HEK293 (cell line): ENCODE data around the gene ZBTB20.

ENCODE experiments used
- CTCF ChIA-PET: fragments of 350-600 bp; formaldehyde crosslinking; extraction: SDS; loops from one replicate; lab custom pipeline; 2021; ENCODE audit warnings: antibody characterized with exemption; lab: Yijun Ruan, JAX
- POLR2A ChIA-PET: fragments of 300-600 bp; formaldehyde crosslinking; extraction: SDS; loops from one replicate; lab custom pipeline; 2020; ENCODE audit warnings: antibody characterized with exemption, inconsistent platforms; lab: Yijun Ruan, JAX
- H3K27ac ChIP-seq: fragments of 200-500 bp; sonication (Bioruptor generic); 2 replicates; pipeline ENCODE4 v1.5.1; 2014; ENCODE audit warnings: low read depth, low read length, control low read depth, inconsistent platforms; ENCODE audit errors: extremely low read depth
- H3K36me3 ChIP-seq, 2 experiments: fragments of 200-500 bp in 1 of 2; sonication (Bioruptor generic) in 1 of 2; 1 replicate in 1 of 2; 2 replicates in 1 of 2; pipeline ENCODE4 v1.5.1; 2014 to 2017; ENCODE audit warnings: inconsistent platforms in 2 of 2, low read length in 2 of 2; ENCODE audit not compliant: control insufficient read depth in 2 of 2, insufficient read depth in 1 of 2
- H3K4me1 ChIP-seq: fragments of 200-500 bp; sonication (Bioruptor generic); 2 replicates; pipeline ENCODE4 v1.5.1; 2014; ENCODE audit warnings: mild to moderate bottlenecking, low read length, inconsistent platforms; ENCODE audit not compliant: control insufficient read depth, insufficient read depth
- H3K4me3 ChIP-seq: 2 replicates; pipeline ENCODE4 v1.5.1; 2011; ENCODE audit warnings: low read depth, mild to moderate bottlenecking, control low read depth, low read length, moderate library complexity
- H3K9me3 ChIP-seq: fragments of 200-500 bp; sonication (Bioruptor generic); 2 replicates; pipeline ENCODE4 v1.5.1; 2014; ENCODE audit warnings: low read depth, low read length, inconsistent platforms; ENCODE audit not compliant: control insufficient read depth, insufficient read depth
- GFI1B ChIP-seq: fragments of 450-650 bp; formaldehyde crosslinking; IDR thresholded peaks from 2 replicates; pipeline ENCODE4 v1.5.1; 2016; ENCODE audit warnings: missing biosample characterization, missing genetic modification characterization
- IKZF3 ChIP-seq: fragments of 450-650 bp; IDR thresholded peaks from 2 replicates; pipeline ENCODE4 v1.5.0; 2018; ENCODE audit warnings: missing biosample characterization, mild to moderate bottlenecking, missing genetic modification characterization, moderate library complexity
- MYNN ChIP-seq: fragments of 450-650 bp; formaldehyde crosslinking; IDR thresholded peaks from 2 replicates; pipeline ENCODE4 v1.5.1; 2016; ENCODE audit warnings: missing biosample characterization, missing genetic modification characterization, borderline replicate concordance
- OSR2 ChIP-seq: fragments of 450-650 bp; formaldehyde crosslinking; IDR thresholded peaks from 2 replicates; pipeline ENCODE4 v1.5.1; 2016; ENCODE audit warnings: missing biosample characterization, missing genetic modification characterization
- REPIN1 ChIP-seq: fragments of 450-650 bp; formaldehyde crosslinking; IDR thresholded peaks from 2 replicates; pipeline ENCODE4 v1.5.1; 2017; ENCODE audit warnings: missing biosample characterization, missing genetic modification characterization, low read depth
- SP3 ChIP-seq: fragments of 450-650 bp; formaldehyde crosslinking; IDR thresholded peaks from 2 replicates; pipeline ENCODE4 v1.5.1; 2016; ENCODE audit warnings: missing biosample characterization, missing genetic modification characterization
- ZBTB1 ChIP-seq: fragments of 450-650 bp; formaldehyde crosslinking; IDR thresholded peaks from 2 replicates; pipeline ENCODE4 v1.5.1; 2016; ENCODE audit warnings: missing biosample characterization, missing genetic modification characterization
- ZBTB20 ChIP-seq: fragments of 450-650 bp; formaldehyde crosslinking; IDR thresholded peaks from 2 replicates; pipeline ENCODE4 v1.5.1; 2016; ENCODE audit warnings: missing biosample characterization, missing genetic modification characterization
- ZEB2 ChIP-seq: fragments of 450-650 bp; formaldehyde crosslinking; IDR thresholded peaks from 2 replicates; pipeline ENCODE4 v1.5.1; 2016; ENCODE audit warnings: missing biosample characterization, missing genetic modification characterization
- ZNF133 ChIP-seq: fragments of 450-650 bp; formaldehyde crosslinking; IDR thresholded peaks from 2 replicates; pipeline ENCODE4 v1.5.1; 2016; ENCODE audit warnings: missing biosample characterization, missing genetic modification characterization
- ZNF138 ChIP-seq: fragments of 450-650 bp; formaldehyde crosslinking; IDR thresholded peaks from 2 replicates; pipeline ENCODE4 v1.5.1; 2016; ENCODE audit warnings: missing biosample characterization, missing genetic modification characterization, borderline replicate concordance
- ZNF157 ChIP-seq: fragments of 450-650 bp; formaldehyde crosslinking; IDR thresholded peaks from 2 replicates; pipeline ENCODE4 v1.5.1; 2016; ENCODE audit warnings: missing biosample characterization, missing genetic modification characterization
- ZNF169 ChIP-seq: fragments of 450-650 bp; formaldehyde crosslinking; IDR thresholded peaks from 2 replicates; pipeline ENCODE4 v1.5.1; 2016; ENCODE audit warnings: missing biosample characterization, missing genetic modification characterization
- ZNF221 ChIP-seq: fragments of 450-650 bp; formaldehyde crosslinking; IDR thresholded peaks from 2 replicates; pipeline ENCODE4 v1.5.1; 2017; ENCODE audit warnings: missing biosample characterization, missing genetic modification characterization, borderline replicate concordance
- ZNF266 ChIP-seq: fragments of 450-650 bp; formaldehyde crosslinking; IDR thresholded peaks from 2 replicates; pipeline ENCODE4 v1.5.1; 2016; ENCODE audit warnings: missing biosample characterization, missing genetic modification characterization, low read depth
- ZNF341 ChIP-seq: fragments of 450-650 bp; formaldehyde crosslinking; IDR thresholded peaks from 2 replicates; pipeline ENCODE4; 2016; ENCODE audit warnings: low read depth, missing biosample characterization, missing genetic modification characterization
- ZNF560 ChIP-seq: fragments of 450-650 bp; formaldehyde crosslinking; IDR thresholded peaks from 2 replicates; pipeline ENCODE4 v1.5.1; 2017; ENCODE audit warnings: missing biosample characterization, missing genetic modification characterization, borderline replicate concordance
- ZNF585B ChIP-seq: fragments of 450-650 bp; formaldehyde crosslinking; IDR thresholded peaks from 2 replicates; pipeline ENCODE4 v1.5.1; 2016; ENCODE audit warnings: missing biosample characterization, missing genetic modification characterization
- ZNF610 ChIP-seq: fragments of 450-650 bp; formaldehyde crosslinking; IDR thresholded peaks from 2 replicates; pipeline ENCODE4 v1.5.1; 2016; ENCODE audit warnings: missing biosample characterization, missing genetic modification characterization, borderline replicate concordance
- ZNF623 ChIP-seq: fragments of 450-650 bp; formaldehyde crosslinking; IDR thresholded peaks from 2 replicates; pipeline ENCODE4 v1.5.1; 2016; ENCODE audit warnings: missing biosample characterization, missing genetic modification characterization
- ZNF626 ChIP-seq: fragments of 450-650 bp; sonication (Bioruptor Pico); formaldehyde crosslinking; IDR thresholded peaks from 2 replicates; pipeline ENCODE4 v1.5.1; 2018; ENCODE audit warnings: missing biosample characterization, missing genetic modification characterization, inconsistent platforms
- ZNF707 ChIP-seq: fragments of 450-650 bp; formaldehyde crosslinking; IDR thresholded peaks from 2 replicates; pipeline ENCODE4 v1.5.1; 2016; ENCODE audit warnings: missing biosample characterization, missing genetic modification characterization
- ZNF76 ChIP-seq: fragments of 450-650 bp; formaldehyde crosslinking; IDR thresholded peaks from 2 replicates; pipeline ENCODE4; 2016; ENCODE audit warnings: low read depth, missing biosample characterization, missing genetic modification characterization, borderline replicate concordance
- ZNF792 ChIP-seq: fragments of 450-650 bp; formaldehyde crosslinking; IDR thresholded peaks from 2 replicates; pipeline ENCODE4 v1.5.1; 2016; ENCODE audit warnings: missing biosample characterization, missing genetic modification characterization
- TF ChIP-seq, protein P1 (sequence below): fragments of 450-650 bp; IDR thresholded peaks from 2 replicates; pipeline ENCODE4 v1.5.1; 2018; ENCODE audit warnings: missing biosample characterization, missing genetic modification characterization
- TF ChIP-seq, protein P2 (sequence below): IDR thresholded peaks from 2 replicates; pipeline ENCODE4 v1.6.1; 2011; ENCODE audit warnings: mild to moderate bottlenecking, low read depth, low read length, borderline replicate concordance
- TF ChIP-seq, protein P3 (sequence below): fragments of 450-650 bp; formaldehyde crosslinking; IDR thresholded peaks from 2 replicates; pipeline ENCODE4 v1.5.1; 2016; ENCODE audit warnings: missing biosample characterization, missing genetic modification characterization
- TF ChIP-seq, protein P4 (sequence below): fragments of 450-650 bp; formaldehyde crosslinking; conservative IDR thresholded peaks from 2 replicates; pipeline ENCODE4 v1.5.1; 2016; ENCODE audit warnings: low read depth, missing biosample characterization, missing genetic modification characterization

ZBTB20 gene

DNA sequence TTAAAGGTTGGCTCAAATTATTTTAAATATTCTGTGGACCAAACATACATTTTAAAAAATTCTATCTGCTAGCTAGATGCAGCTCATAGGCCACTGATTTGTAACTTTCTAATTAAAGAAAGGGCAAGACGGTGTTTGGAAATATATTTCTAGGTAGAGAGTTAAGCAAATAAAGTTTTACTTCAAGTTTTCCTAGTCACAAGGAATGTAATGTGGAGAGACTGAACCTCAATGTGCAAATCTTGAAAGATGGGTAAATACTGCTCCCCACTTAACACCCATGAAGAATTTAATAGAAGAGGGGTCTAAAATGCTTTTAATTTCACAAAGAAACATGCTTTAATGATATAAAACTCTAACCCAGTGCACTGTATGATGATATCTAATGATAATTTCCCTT, 678.0 kb downstream of the ZBTB20 start:
- TF ChIP-seq GFI1B (no peak), OSR2 (tag by site-specific recombination) (no peak), ZBTB1 (no peak)
- Histone ChIP-seq H3K4me3 (no peak overlapping the region), H3K4me1 (no peaks in the 10 kb centered on the region), H3K9me3 (no peaks in the 10 kb centered on the region), H3K27ac (no peak overlapping the region), H3K36me3 (no peaks in the 10 kb centered on the region)
- ChIA-PET POLR2A (no interaction called here), CTCF (no interaction called here)

DNA sequence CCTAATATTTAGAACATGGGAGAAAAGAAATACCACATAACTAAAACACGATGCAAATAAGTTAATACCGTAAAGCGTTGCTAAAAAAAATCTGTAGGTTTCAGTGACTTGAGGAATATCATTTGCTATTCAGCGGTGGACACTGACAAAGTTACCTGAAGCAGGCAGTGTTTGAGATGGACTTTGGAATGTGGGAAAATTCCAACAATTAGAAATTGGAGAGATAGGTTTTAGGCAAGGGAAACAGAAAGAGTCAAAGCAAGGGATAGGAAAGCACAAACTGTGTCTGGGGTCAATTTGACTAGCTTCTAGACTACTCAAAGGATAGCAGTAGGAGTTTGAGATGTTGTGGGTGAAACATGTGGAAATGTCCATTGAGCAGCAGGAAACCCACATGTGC, 680.3 kb downstream of the ZBTB20 start:
- H3K9me3 ChIP-seq = no peaks in the 10 kb centered on the region
- ChIA-PET POLR2A (no interaction called here), CTCF (no interaction called here)
- H3K4me1 ChIP-seq = no peaks in the 10 kb centered on the region
- H3K36me3 ChIP-seq = no peaks in the 10 kb centered on the region
- H3K4me3 ChIP-seq = no peak overlapping the region
- H3K27ac ChIP-seq = no peak overlapping the region
- TF ChIP-seq ZNF138 (no peak), ZNF169 (no peak), ZNF221 (tag by site-specific recombination) (no peak), ZNF610 (no peak), ZEB2 (tag by site-specific recombination) (no peak), ZNF623 (tag by site-specific recombination) (no peak), ZNF707 (tag by site-specific recombination) (no peak), REPIN1 (tag by site-specific recombination) (no peak), ZNF585B (no peak), ZNF626 (tag by site-specific recombination) (no peak), ZNF266 (tag by site-specific recombination) (no peak), ZNF133 (tag by site-specific recombination) (no peak)
- TF ChIP-seq, protein P1, sequence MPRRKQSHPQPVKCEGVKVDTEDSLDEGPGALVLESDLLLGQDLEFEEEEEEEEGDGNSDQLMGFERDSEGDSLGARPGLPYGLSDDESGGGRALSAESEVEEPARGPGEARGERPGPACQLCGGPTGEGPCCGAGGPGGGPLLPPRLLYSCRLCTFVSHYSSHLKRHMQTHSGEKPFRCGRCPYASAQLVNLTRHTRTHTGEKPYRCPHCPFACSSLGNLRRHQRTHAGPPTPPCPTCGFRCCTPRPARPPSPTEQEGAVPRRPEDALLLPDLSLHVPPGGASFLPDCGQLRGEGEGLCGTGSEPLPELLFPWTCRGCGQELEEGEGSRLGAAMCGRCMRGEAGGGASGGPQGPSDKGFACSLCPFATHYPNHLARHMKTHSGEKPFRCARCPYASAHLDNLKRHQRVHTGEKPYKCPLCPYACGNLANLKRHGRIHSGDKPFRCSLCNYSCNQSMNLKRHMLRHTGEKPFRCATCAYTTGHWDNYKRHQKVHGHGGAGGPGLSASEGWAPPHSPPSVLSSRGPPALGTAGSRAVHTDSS (tag by site-specific recombination) = no peak
- TF ChIP-seq, protein P2, sequence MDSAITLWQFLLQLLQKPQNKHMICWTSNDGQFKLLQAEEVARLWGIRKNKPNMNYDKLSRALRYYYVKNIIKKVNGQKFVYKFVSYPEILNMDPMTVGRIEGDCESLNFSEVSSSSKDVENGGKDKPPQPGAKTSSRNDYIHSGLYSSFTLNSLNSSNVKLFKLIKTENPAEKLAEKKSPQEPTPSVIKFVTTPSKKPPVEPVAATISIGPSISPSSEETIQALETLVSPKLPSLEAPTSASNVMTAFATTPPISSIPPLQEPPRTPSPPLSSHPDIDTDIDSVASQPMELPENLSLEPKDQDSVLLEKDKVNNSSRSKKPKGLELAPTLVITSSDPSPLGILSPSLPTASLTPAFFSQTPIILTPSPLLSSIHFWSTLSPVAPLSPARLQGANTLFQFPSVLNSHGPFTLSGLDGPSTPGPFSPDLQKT = no peak

DNA sequence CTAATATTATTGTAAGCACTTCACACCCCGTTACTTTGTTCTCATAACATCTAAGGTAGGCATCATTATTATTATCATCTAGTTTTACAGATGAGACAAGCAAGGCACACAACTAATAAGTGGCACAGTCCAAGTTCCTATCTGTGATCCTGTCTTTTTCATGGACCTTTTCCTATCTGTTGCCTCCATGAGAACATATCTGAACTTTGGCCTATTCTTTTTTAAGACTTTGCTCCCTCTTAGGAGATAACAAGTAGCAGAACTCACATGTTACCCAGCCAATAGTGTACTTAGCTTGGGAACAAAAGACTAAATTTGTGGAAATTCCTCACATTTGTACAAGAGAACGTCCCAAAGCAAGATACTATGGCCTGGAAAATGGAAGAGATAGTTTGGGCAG, 680.8 kb downstream of the ZBTB20 start:
- no peak overlapping the region for H3K27ac ChIP-seq
- no peak overlapping the region for H3K4me3 ChIP-seq
- no peak for TF ChIP-seq ZNF341 (tag by site-specific recombination)
- TF ChIP-seq MYNN (tag by site-specific recombination) = no peak
- TF ChIP-seq ZNF792 (tag by site-specific recombination) = no peak
- TF ChIP-seq, protein P3, sequence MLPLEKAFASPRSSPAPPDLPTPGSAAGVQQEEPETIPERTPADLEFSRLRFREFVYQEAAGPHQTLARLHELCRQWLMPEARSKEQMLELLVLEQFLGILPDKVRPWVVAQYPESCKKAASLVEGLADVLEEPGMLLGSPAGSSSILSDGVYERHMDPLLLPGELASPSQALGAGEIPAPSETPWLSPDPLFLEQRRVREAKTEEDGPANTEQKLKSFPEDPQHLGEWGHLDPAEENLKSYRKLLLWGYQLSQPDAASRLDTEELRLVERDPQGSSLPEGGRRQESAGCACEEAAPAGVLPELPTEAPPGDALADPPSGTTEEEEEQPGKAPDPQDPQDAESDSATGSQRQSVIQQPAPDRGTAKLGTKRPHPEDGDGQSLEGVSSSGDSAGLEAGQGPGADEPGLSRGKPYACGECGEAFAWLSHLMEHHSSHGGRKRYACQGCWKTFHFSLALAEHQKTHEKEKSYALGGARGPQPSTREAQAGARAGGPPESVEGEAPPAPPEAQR = no peak
- TF ChIP-seq OSR2 (tag by site-specific recombination) = no peak
- no peak for TF ChIP-seq ZNF133 (tag by site-specific recombination)
- TF ChIP-seq IKZF3 (tag by site-specific recombination) = no peak
- no peak for TF ChIP-seq ZBTB20 (tag by site-specific recombination)
- TF ChIP-seq, protein P4, sequence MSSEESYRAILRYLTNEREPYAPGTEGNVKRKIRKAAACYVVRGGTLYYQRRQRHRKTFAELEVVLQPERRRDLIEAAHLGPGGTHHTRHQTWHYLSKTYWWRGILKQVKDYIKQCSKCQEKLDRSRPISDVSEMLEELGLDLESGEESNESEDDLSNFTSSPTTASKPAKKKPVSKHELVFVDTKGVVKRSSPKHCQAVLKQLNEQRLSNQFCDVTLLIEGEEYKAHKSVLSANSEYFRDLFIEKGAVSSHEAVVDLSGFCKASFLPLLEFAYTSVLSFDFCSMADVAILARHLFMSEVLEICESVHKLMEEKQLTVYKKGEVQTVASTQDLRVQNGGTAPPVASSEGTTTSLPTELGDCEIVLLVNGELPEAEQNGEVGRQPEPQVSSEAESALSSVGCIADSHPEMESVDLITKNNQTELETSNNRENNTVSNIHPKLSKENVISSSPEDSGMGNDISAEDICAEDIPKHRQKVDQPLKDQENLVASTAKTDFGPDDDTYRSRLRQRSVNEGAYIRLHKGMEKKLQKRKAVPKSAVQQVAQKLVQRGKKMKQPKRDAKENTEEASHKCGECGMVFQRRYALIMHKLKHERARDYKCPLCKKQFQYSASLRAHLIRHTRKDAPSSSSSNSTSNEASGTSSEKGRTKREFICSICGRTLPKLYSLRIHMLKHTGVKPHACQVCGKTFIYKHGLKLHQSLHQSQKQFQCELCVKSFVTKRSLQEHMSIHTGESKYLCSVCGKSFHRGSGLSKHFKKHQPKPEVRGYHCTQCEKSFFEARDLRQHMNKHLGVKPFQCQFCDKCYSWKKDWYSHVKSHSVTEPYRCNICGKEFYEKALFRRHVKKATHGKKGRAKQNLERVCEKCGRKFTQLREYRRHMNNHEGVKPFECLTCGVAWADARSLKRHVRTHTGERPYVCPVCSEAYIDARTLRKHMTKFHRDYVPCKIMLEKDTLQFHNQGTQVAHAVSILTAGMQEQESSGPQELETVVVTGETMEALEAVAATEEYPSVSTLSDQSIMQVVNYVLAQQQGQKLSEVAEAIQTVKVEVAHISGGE = no peak
- TF ChIP-seq ZNF560 = no peak
- no peak for TF ChIP-seq ZNF76
- TF ChIP-seq ZNF266 (tag by site-specific recombination) = no peak
- no peak for TF ChIP-seq ZNF157 (tag by site-specific recombination)
- no peak for TF ChIP-seq SP3 (tag by site-specific recombination)
- POLR2A ChIA-PET = no interaction called here
- CTCF ChIA-PET = no interaction called here
- H3K4me1 ChIP-seq = no peaks in the 10 kb centered on the region
- no peaks in the 10 kb centered on the region for H3K36me3 ChIP-seq
- H3K9me3 ChIP-seq = no peaks in the 10 kb centered on the region
